ENCODE measurements around the gene SLC1A2.

The SLC1A2 gene

DNA sequence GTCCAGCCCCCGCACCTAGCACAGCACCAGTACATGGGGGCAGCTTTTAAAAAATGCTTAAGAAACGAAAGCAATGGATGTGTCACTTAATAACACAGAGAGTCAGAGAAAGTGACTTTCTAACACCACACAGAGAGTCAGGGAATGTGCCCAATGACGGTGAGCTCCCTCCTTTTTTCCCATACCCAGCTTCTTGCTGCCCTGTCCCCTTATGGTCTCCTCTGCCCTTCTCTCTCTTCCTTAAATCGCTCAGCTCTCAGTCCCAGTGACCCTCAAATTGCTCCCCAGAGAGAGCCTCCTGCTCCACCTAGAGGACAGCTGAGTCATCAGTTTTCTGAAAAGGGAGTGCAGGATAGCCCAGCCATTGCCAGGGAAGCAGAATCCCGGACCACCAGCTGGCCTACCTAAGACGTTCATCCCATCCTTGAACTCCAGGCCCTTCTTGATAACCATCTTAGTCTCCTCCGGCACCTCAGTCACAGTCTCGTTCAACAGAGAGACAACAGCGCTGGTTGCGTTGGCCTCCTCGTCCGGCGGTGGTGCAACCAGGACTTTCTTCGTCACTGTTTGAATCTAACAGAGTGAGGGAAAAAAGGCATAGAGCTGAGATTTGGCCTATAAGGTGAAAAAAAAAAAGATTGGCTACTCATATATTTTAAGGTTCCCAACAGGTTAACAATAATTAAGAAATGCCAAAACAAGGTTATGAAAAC is 113.5 kb downstream of the SLC1A2 start (continued):
- TF ChIP-seq CREB5 (CRISPR knock-in tag; IDR thresholded peaks at IDR 0.05; ENCODE audit: low read depth) (no peak), ZNF70 (CRISPR knock-in tag; IDR thresholded peaks at IDR 0.05) (no peak), PPARA (CRISPR knock-in tag; IDR thresholded peaks at IDR 0.05; ENCODE audit: borderline replicate concordance) (no peak), CSDC2 (CRISPR knock-in tag; IDR thresholded peaks at IDR 0.05) (no peak), ZFP30 (CRISPR knock-in tag; IDR thresholded peaks at IDR 0.05) (no peak)

DNA sequence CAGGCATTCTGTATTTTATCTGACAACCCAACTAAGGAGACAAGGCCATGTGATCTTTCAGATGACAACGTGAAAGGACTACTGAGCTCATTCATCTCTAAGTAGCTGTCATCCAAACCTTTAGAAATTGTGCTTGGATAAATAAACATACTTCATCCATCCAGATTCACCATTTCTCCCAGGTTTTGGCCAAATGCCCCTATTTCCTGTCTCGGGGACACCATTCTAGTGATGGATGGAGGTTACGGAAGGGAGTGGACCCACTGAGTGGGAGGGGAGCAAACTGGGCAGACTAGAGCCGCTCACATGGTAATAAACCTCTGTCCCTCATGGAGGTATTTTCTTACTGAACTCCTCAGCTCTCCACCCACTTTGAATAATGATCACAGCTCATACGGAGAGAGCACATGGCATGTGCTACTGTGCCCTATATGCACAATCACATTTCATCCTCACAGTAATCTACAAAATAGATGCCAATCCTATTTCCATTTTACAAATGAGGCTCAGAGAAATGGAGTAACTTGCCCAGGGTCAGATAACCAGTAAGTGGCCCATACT is 114.4 kb downstream of the SLC1A2 start:
- no peak for ATAC-seq
- no peak for TF ChIP-seq ESRRG (CRISPR knock-in tag; IDR thresholded peaks at IDR 0.05)
- TF ChIP-seq ZNF565 (CRISPR knock-in tag; conservative IDR thresholded peaks at IDR 0.05; ENCODE audit: low read depth), result no peak
- no peak for TF ChIP-seq ARNTL (CRISPR knock-in tag; IDR thresholded peaks at IDR 0.05; ENCODE audit: borderline replicate concordance, low read depth)
- TF ChIP-seq, protein P1, sequence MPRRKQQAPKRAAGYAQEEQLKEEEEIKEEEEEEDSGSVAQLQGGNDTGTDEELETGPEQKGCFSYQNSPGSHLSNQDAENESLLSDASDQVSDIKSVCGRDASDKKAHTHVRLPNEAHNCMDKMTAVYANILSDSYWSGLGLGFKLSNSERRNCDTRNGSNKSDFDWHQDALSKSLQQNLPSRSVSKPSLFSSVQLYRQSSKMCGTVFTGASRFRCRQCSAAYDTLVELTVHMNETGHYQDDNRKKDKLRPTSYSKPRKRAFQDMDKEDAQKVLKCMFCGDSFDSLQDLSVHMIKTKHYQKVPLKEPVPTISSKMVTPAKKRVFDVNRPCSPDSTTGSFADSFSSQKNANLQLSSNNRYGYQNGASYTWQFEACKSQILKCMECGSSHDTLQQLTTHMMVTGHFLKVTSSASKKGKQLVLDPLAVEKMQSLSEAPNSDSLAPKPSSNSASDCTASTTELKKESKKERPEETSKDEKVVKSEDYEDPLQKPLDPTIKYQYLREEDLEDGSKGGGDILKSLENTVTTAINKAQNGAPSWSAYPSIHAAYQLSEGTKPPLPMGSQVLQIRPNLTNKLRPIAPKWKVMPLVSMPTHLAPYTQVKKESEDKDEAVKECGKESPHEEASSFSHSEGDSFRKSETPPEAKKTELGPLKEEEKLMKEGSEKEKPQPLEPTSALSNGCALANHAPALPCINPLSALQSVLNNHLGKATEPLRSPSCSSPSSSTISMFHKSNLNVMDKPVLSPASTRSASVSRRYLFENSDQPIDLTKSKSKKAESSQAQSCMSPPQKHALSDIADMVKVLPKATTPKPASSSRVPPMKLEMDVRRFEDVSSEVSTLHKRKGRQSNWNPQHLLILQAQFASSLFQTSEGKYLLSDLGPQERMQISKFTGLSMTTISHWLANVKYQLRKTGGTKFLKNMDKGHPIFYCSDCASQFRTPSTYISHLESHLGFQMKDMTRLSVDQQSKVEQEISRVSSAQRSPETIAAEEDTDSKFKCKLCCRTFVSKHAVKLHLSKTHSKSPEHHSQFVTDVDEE (CRISPR knock-in tag; IDR thresholded peaks at IDR 0.05), result no peak
- no peak for TF ChIP-seq CREB5 (CRISPR knock-in tag; IDR thresholded peaks at IDR 0.05; ENCODE audit: low read depth)
- TF ChIP-seq, protein P2, sequence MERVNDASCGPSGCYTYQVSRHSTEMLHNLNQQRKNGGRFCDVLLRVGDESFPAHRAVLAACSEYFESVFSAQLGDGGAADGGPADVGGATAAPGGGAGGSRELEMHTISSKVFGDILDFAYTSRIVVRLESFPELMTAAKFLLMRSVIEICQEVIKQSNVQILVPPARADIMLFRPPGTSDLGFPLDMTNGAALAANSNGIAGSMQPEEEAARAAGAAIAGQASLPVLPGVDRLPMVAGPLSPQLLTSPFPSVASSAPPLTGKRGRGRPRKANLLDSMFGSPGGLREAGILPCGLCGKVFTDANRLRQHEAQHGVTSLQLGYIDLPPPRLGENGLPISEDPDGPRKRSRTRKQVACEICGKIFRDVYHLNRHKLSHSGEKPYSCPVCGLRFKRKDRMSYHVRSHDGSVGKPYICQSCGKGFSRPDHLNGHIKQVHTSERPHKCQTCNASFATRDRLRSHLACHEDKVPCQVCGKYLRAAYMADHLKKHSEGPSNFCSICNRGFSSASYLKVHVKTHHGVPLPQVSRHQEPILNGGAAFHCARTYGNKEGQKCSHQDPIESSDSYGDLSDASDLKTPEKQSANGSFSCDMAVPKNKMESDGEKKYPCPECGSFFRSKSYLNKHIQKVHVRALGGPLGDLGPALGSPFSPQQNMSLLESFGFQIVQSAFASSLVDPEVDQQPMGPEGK (CRISPR knock-in tag; IDR thresholded peaks at IDR 0.05; ENCODE audit: borderline replicate concordance), result no peak
- TF ChIP-seq TCF4 (CRISPR knock-in tag; IDR thresholded peaks at IDR 0.05; ENCODE audit: borderline replicate concordance), result no peak
- TF ChIP-seq GLIS3 (CRISPR knock-in tag; IDR thresholded peaks at IDR 0.05), result no peak

DNA sequence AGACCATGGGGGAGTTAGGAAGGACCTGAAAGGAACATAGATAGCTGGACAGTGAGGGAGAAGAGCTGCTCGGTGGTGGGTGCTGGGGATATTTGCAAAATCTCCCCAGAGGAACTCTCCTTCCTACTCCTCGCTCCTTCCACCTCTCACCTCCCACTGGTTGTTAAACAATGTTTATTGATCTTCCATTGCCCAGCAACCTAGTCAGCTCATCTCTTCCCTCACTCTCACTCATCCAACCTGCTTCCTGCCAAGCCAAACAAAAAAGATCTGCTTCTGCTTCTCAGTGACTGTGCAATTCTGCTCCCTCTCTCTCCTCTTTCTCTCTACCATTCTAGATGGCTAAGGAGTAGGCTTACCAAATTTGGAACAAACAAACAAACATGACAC is 115.0 kb downstream of the SLC1A2 start:
- TF ChIP-seq ZC3H10 (CRISPR knock-in tag; IDR thresholded peaks at IDR 0.05), result no peak
- TF ChIP-seq ISL1 (CRISPR knock-in tag; IDR thresholded peaks at IDR 0.05), result no peak
- TF ChIP-seq ZNF8 (CRISPR knock-in tag; IDR thresholded peaks at IDR 0.05), result no peak
- TF ChIP-seq, protein P2 (CRISPR knock-in tag; IDR thresholded peaks at IDR 0.05; ENCODE audit: borderline replicate concordance), result no peak
- TF ChIP-seq ZFP30 (CRISPR knock-in tag; IDR thresholded peaks at IDR 0.05), result no peak
- TF ChIP-seq ZNF565 (CRISPR knock-in tag; conservative IDR thresholded peaks at IDR 0.05; ENCODE audit: low read depth), result no peak
- TF ChIP-seq OSR1 (CRISPR knock-in tag; IDR thresholded peaks at IDR 0.05), result no peak
- no peak for TF ChIP-seq ESRRG (CRISPR knock-in tag; IDR thresholded peaks at IDR 0.05)
- no peak for TF ChIP-seq CSRNP3 (CRISPR knock-in tag; IDR thresholded peaks at IDR 0.05)
- no peak for TF ChIP-seq SNAI2 (CRISPR knock-in tag; IDR thresholded peaks at IDR 0.05)
- TF ChIP-seq ARNTL (CRISPR knock-in tag; IDR thresholded peaks at IDR 0.05; ENCODE audit: borderline replicate concordance, low read depth), result no peak
- TF ChIP-seq, protein P1 (CRISPR knock-in tag; IDR thresholded peaks at IDR 0.05), result no peak
- ATAC-seq, result no peak

Measured in SK-N-SH treated with all-trans-retinoic acid at 6 μM for 48 hours (cell line).